ENCODE results near the gene NCAPH2.

- no peak for TF ChIP-seq GATA3 (IDR thresholded peaks at IDR 0.05; ENCODE audit: low read depth, low read length)
- no peak for TF ChIP-seq GATA2 (IDR thresholded peaks at IDR 0.05; ENCODE audit: low read depth, low read length)
These were observed 18.4 kb upstream of the NCAPH2 start for GRCh38 chr22:50489363-50490243.
